ENCODE data around the gene STXBP4. TPM values are rescaled to one million over a fixed set of nuclear protein-coding genes. Genes with fewer than 3 reads are reported as not detected.

Gene STXBP4
- total and polyA plus RNA-seq, 2 donors (not counting 3 experiments of a cell fraction or from before 2014, with no cell fraction given) = 1.9 to 12.9 TPM

- CTCF ChIA-PET = no interaction called here
These were observed 44.2 kb upstream of the STXBP4 start for GRCh38 chr17:54924405-54924804.

More at GRCh38 chr17:54924405-54924804, 44.2 kb upstream of the STXBP4 start:
- TF ChIP-seq GATA2 (IDR thresholded peaks at IDR 0.05; ENCODE audit: insufficient read depth, insufficient read length, low read depth, low read length) = no peak
- TF ChIP-seq EZH2 (IDR thresholded peaks at IDR 0.05; ENCODE audit: borderline replicate concordance, low read depth, low read length, severe bottlenecking) = no peak
- no peak for TF ChIP-seq MYC (IDR thresholded peaks at IDR 0.05; ENCODE audit: low read depth, low read length)
- TF ChIP-seq FOS (IDR thresholded peaks at IDR 0.05; ENCODE audit: borderline replicate concordance, insufficient read depth, low read length) = no peak
- no peak for TF ChIP-seq CTCF (IDR thresholded peaks at IDR 0.05; ENCODE audit: extremely low read depth in 1 of 2, insufficient read depth in 1 of 2, low read depth in 1 of 2, low read length in 2 of 2)
- no peak for TF ChIP-seq POLR2A (IDR thresholded peaks at IDR 0.05; ENCODE audit: low read depth, low read length)
- TF ChIP-seq, protein P1, sequence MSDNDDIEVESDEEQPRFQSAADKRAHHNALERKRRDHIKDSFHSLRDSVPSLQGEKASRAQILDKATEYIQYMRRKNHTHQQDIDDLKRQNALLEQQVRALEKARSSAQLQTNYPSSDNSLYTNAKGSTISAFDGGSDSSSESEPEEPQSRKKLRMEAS (IDR thresholded peaks at IDR 0.05; ENCODE audit: insufficient read depth, insufficient read length) = no peak
- no peak for TF ChIP-seq POLR2AphosphoS5 (IDR thresholded peaks at IDR 0.05; ENCODE audit: insufficient read depth, low read depth, low read length)
- TF ChIP-seq JUN (IDR thresholded peaks at IDR 0.05; ENCODE audit: borderline replicate concordance, insufficient read depth, insufficient read length, low read depth) = no peak
- H3K4me3 ChIP-seq (replicated peaks in 1 of 3; ENCODE audit: insufficient read depth in 1 of 3, low read depth in 1 of 3, low read length in 3 of 3) = no peak overlapping the region
- no peak for DNase-seq (ENCODE audit: low read depth, low spot score)
- H3K79me2 ChIP-seq (ENCODE audit: control insufficient read depth, insufficient read depth, low read length) = no peaks in the 10 kb centered on the region
- no peak for FAIRE-seq
- no peaks in the 10 kb centered on the region for H3K4me1 ChIP-seq (ENCODE audit: control insufficient read depth, extremely low read depth, insufficient read depth, low read length)
- no peaks in the 10 kb centered on the region for H4K20me1 ChIP-seq (replicated peaks; ENCODE audit: control insufficient read depth, extremely low read depth, insufficient read depth, low read length)
- dilution Hi-C loops (cut with MboI; ENCODE audit: extremely low pct_ligation_motif_present, low sequenced_read_pairs) (no loop called here), intact Hi-C loops (cut with micrococcal nuclease) (no loop called here)
- H3K4me2 ChIP-seq (ENCODE audit: insufficient read depth, low read length) = no peak overlapping the region
- no peak overlapping the region for H3K9ac ChIP-seq (replicated peaks; ENCODE audit: extremely low read depth, insufficient read depth, low read length)
- no peaks in the 10 kb centered on the region for H3K36me3 ChIP-seq (ENCODE audit: control insufficient read depth in 2 of 2, extremely low read depth in 1 of 2, insufficient read depth in 2 of 2, low read length in 2 of 2)
- no peaks in the 10 kb centered on the region for H3K9me3 ChIP-seq (replicated peaks; ENCODE audit: control insufficient read depth, insufficient read depth, low read length)
- no peak overlapping the region for H3K27ac ChIP-seq (ENCODE audit: insufficient read depth, low read depth, low read length)
- H2AFZ ChIP-seq (ENCODE audit: low read depth, low read length) = no peak overlapping the region
- POLR2A ChIA-PET = no interaction called here
- H3K27me3 ChIP-seq (ENCODE audit: control insufficient read depth in 2 of 2, insufficient read depth in 2 of 2, low read length in 2 of 2) = no peaks in the 10 kb centered on the region
- no peaks in the 10 kb centered on the region for H3K9me1 ChIP-seq (replicated peaks; ENCODE audit: control insufficient read depth, extremely low read depth, insufficient read depth, low read length)
- no TSS peak for BruUV-seq (replicated peaks)
